ENCODE measurements around the gene ST7. TPM values are rescaled to one million over a fixed set of nuclear protein-coding genes. Genes with fewer than 3 reads are reported as not detected.
A peak's percentile ranks its signal among the peaks of the same experiment; 100 is the strongest.

ST7 gene
- total and polyA plus RNA-seq, 2 of the 13 experiments (the other 11 are each of a cell fraction or from before 2014, with no cell fraction given): 17.3 to 23.5 TPM

DNA sequence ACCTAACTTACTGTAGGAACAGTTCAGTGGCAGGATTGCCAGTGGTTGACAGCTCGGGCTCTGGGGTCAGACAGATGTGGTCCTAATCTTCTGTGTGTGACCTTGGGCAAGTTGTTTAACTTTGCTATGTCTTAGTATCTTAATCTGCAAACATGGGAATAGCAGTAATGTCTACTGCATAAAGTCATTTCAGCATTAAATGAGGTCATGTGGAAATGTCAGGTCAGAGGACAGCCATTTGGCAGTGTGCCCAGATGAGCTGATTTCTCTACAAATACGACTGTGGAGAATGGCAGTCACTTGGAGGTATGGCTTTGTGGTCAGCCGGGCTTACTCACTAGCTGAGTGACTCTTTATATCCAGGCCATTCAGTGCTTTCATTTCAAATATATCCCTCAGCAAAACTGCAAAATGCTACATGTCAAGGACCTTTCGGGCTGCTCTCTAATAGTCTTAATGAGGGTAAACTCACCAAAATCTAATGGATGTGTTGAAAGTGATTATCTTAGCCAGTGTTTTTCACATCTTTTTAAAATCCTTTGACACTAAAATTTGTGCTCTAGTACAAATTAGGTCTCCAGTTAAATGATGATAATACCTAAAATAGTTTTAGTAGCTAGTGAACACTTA lies 171.4 kb downstream of the ST7 start (continued):
- TF ChIP-seq FOXA1 (IDR thresholded peaks at IDR 0.05) (no peak), FOXA1 (CRISPR knock-in tag; IDR thresholded peaks at IDR 0.05) (peak; percentile 67), ATF7 (IDR thresholded peaks at IDR 0.05) (peak; percentile 57), ATF7 (CRISPR knock-in tag; IDR thresholded peaks at IDR 0.05) (no peak), HCFC1 (IDR thresholded peaks at IDR 0.05; ENCODE audit: low read depth, low read length) (no peak), AGO1 (IDR thresholded peaks at IDR 0.05; ENCODE audit: low read depth, low read length, poor library complexity, severe bottlenecking) (no peak), ZNF17 (CRISPR knock-in tag; IDR thresholded peaks at IDR 0.05) (no peak), MIER3 (CRISPR knock-in tag; IDR thresholded peaks at IDR 0.05; ENCODE audit: borderline replicate concordance) (peak; percentile 52; the same call in 1 of the 2 replicates), GATAD2A (CRISPR knock-in tag; IDR thresholded peaks at IDR 0.05) (peak; percentile 65), SYNCRIP (IDR thresholded peaks at IDR 0.05; ENCODE audit: insufficient read depth, low read depth, low read length) (no peak), ZNF547 (CRISPR knock-in tag; IDR thresholded peaks at IDR 0.05) (no peak), CAMTA2 (CRISPR knock-in tag; IDR thresholded peaks at IDR 0.05; ENCODE audit: borderline replicate concordance) (no peak), ZNF567 (CRISPR knock-in tag; IDR thresholded peaks at IDR 0.05; ENCODE audit: borderline replicate concordance) (no peak), RBFOX2 (IDR thresholded peaks at IDR 0.05; ENCODE audit: low read depth, low read length) (no peak), RFXAP (CRISPR knock-in tag; IDR thresholded peaks at IDR 0.05; ENCODE audit: borderline replicate concordance) (no peak), HMGA1 (CRISPR knock-in tag; conservative IDR thresholded peaks at IDR 0.05) (no peak)
- TF ChIP-seq, protein P1, sequence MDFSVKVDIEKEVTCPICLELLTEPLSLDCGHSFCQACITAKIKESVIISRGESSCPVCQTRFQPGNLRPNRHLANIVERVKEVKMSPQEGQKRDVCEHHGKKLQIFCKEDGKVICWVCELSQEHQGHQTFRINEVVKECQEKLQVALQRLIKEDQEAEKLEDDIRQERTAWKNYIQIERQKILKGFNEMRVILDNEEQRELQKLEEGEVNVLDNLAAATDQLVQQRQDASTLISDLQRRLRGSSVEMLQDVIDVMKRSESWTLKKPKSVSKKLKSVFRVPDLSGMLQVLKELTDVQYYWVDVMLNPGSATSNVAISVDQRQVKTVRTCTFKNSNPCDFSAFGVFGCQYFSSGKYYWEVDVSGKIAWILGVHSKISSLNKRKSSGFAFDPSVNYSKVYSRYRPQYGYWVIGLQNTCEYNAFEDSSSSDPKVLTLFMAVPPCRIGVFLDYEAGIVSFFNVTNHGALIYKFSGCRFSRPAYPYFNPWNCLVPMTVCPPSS (IDR thresholded peaks at IDR 0.05): no peak
- TF ChIP-seq, protein P2, sequence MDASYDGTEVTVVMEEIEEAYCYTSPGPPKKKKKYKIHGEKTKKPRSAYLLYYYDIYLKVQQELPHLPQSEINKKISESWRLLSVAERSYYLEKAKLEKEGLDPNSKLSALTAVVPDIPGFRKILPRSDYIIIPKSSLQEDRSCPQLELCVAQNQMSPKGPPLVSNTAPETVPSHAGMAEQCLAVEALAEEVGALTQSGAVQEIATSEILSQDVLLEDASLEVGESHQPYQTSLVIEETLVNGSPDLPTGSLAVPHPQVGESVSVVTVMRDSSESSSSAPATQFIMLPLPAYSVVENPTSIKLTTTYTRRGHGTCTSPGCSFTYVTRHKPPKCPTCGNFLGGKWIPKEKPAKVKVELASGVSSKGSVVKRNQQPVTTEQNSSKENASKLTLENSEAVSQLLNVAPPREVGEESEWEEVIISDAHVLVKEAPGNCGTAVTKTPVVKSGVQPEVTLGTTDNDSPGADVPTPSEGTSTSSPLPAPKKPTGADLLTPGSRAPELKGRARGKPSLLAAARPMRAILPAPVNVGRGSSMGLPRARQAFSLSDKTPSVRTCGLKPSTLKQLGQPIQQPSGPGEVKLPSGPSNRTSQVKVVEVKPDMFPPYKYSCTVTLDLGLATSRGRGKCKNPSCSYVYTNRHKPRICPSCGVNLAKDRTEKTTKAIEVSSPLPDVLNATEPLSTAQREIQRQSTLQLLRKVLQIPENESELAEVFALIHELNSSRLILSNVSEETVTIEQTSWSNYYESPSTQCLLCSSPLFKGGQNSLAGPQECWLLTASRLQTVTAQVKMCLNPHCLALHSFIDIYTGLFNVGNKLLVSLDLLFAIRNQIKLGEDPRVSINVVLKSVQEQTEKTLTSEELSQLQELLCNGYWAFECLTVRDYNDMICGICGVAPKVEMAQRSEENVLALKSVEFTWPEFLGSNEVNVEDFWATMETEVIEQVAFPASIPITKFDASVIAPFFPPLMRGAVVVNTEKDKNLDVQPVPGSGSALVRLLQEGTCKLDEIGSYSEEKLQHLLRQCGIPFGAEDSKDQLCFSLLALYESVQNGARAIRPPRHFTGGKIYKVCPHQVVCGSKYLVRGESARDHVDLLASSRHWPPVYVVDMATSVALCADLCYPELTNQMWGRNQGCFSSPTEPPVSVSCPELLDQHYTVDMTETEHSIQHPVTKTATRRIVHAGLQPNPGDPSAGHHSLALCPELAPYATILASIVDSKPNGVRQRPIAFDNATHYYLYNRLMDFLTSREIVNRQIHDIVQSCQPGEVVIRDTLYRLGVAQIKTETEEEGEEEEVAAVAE (CRISPR knock-in tag; IDR thresholded peaks at IDR 0.05; ENCODE audit: borderline replicate concordance): no peak
- TF ChIP-seq, protein P3, sequence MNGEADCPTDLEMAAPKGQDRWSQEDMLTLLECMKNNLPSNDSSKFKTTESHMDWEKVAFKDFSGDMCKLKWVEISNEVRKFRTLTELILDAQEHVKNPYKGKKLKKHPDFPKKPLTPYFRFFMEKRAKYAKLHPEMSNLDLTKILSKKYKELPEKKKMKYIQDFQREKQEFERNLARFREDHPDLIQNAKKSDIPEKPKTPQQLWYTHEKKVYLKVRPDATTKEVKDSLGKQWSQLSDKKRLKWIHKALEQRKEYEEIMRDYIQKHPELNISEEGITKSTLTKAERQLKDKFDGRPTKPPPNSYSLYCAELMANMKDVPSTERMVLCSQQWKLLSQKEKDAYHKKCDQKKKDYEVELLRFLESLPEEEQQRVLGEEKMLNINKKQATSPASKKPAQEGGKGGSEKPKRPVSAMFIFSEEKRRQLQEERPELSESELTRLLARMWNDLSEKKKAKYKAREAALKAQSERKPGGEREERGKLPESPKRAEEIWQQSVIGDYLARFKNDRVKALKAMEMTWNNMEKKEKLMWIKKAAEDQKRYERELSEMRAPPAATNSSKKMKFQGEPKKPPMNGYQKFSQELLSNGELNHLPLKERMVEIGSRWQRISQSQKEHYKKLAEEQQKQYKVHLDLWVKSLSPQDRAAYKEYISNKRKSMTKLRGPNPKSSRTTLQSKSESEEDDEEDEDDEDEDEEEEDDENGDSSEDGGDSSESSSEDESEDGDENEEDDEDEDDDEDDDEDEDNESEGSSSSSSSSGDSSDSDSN (CRISPR knock-in tag; IDR thresholded peaks at IDR 0.05): no peak
- TF ChIP-seq, protein P4, sequence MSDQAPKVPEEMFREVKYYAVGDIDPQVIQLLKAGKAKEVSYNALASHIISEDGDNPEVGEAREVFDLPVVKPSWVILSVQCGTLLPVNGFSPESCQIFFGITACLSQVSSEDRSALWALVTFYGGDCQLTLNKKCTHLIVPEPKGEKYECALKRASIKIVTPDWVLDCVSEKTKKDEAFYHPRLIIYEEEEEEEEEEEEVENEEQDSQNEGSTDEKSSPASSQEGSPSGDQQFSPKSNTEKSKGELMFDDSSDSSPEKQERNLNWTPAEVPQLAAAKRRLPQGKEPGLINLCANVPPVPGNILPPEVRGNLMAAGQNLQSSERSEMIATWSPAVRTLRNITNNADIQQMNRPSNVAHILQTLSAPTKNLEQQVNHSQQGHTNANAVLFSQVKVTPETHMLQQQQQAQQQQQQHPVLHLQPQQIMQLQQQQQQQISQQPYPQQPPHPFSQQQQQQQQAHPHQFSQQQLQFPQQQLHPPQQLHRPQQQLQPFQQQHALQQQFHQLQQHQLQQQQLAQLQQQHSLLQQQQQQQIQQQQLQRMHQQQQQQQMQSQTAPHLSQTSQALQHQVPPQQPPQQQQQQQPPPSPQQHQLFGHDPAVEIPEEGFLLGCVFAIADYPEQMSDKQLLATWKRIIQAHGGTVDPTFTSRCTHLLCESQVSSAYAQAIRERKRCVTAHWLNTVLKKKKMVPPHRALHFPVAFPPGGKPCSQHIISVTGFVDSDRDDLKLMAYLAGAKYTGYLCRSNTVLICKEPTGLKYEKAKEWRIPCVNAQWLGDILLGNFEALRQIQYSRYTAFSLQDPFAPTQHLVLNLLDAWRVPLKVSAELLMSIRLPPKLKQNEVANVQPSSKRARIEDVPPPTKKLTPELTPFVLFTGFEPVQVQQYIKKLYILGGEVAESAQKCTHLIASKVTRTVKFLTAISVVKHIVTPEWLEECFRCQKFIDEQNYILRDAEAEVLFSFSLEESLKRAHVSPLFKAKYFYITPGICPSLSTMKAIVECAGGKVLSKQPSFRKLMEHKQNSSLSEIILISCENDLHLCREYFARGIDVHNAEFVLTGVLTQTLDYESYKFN (CRISPR knock-in tag; conservative IDR thresholded peaks at IDR 0.05): peak; percentile 53; the same call in 1 of the 2 replicates
